Activated gamma-delta T cell treated with Interleukin-2 at 50 U/mL for 16 hours (primary cell): ENCODE results near the gene TNS1.
A peak's percentile ranks its signal among the peaks of the same experiment; 100 is the strongest.
"Not testable (repeated sequence)": the region's sequence is repeated elsewhere in the genome, so short reads cannot be mapped to it uniquely, and the experiment has no call there.

ENCODE experiments used
- DNase-seq: peaks from one replicate; pipeline ENCODE4 v3.0.0-alpha.2; 2020

TNS1 gene

GRCh38 chr2:218002845-218003180 lies at the start of gene TNS1:
TNS1 (minus strand) TSS chr2:218002995; CDS start chr2:218002872, 123 bp downstream.
- no peak for DNase-seq

- DNase-seq: no peak
Observed at GRCh38 chr2:218051903-218052302, 49.1 kb upstream of the TNS1 start.

- DNase-seq: no peak
Observed at GRCh38 chr2:218047536-218048225, 44.9 kb upstream of the TNS1 start.

DNA sequence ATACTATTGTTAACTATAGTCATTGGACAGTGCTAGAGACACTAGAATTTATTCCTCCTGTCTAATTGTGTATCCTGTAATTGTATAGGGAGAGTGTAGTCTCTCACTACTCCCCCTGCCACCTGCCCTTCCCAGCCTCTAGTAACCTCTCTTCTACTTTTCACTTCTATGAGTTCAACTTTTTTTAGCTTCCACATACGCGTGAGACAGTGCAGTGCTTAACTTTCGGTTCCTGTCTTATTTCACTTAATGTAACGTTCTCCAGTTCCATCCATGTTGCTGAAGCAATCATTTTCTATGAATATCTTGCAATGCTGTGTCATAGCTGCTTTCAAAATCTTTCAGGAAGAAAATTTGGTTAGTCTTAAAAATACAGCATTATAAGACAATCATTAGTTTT lies 43.4 kb upstream of the TNS1 start:
- DNase-seq: no peak

DNA sequence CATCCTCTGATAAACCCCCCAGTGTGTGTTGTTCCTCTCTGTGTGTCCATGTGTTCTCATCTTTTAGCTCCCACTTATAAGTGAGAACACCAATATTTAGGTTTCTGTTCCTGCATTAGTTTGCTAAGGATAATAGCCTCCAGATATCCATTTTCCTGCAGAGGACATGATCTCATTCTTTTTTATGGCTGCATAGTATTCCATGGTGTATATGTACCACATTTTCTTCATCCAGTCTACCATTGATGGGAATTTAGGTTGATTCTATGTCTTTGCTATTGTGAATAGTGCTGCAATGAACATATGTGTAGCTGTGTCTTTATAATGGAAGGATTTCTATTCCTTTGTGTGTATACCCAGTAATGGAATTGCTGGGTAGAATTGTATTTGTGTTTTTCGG lies 41.8 kb upstream of the TNS1 start:
- not testable (repeated sequence) for DNase-seq

- no peak for DNase-seq
Observed at GRCh38 chr2:218043701-218044109, 40.9 kb upstream of the TNS1 start.

DNA sequence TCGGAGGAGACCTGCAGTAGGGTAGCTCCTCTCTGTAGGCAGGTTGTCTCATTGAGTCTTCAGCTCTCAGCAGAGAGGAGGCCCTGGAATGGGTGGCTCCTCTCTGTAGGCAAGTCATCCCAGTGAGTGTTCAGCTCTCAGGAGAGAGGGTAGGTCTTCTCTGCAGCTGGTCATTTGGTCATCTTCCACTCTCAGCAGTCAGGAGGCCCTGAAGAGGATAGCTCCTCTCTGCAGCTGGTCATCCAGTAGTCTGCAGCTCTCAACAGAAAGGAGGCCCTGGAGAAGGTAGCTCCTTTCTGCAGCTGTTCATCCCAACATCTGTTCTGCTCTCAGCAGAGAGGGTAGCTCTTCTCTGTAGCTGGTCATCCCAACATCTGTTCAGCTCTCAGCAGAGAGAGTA lies 40.3 kb upstream of the TNS1 start:
- no peak for DNase-seq

DNA sequence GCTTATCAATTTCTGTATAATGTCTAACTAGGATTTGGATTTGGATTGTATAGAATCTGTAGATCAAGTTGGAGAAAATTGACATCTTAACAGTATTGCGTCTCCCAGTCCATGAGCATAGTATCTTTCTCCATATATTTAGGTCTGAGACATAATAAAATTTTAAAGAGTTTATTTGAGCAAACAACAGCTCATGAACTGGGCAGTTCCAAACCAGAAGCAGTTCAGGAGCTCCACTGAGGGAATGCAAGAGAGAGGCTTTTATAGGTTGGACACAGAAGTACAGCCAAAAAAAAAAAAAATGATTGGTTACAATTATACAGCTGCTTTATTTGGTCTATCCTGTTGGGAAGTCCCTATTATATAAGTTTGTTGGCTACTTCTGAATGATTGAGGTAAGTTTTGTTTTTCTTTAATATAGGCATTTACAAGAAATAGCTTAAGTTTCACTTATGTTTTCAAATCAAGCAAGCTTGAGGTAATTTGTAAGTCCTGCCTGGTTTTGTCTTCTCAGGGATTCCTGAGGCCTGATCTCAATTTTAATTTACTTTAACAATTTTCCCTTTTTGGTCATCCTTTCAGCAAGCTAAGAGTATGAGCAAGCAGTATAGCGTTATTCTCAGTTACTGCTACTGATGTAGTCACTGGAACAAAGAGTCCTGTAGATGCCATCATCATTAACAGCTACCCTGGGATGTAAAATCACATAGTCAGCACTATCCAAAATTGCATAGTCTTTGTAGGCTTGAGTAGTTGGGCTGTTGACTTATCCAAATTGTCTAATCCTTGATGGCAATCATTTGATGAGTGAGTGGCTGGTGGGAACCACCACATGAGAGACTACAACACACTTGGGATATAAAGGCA lies 38.7 kb upstream of the TNS1 start:
- no peak for DNase-seq

DNA sequence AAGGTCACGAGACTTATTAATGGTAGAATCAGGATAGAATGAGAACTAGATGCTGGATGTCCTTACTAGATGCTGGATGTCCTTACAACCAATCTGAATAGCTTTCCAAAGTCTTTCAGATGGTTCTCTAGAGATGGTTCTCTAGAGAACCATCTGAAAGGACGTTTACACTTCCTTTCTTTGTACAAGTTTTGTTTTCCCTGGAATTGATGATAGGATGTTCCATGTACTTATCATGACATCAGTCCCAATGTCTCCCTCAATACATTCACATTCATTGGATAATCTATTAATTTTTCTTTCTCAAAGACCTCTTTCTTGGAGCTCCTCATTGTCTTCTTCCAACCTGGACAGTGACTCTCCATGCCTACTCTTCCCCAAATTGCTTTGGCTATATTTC lies 38.1 kb upstream of the TNS1 start:
- no peak for DNase-seq

- DNase-seq: no peak
Observed at GRCh38 chr2:218039171-218039570, 36.4 kb upstream of the TNS1 start.

GRCh38 chr2:218036371-218036770 lies 33.6 kb upstream of the TNS1 start:
- DNase-seq: no peak

- DNase-seq: no peak
Observed at GRCh38 chr2:218035463-218036100, 32.8 kb upstream of the TNS1 start.

DNA sequence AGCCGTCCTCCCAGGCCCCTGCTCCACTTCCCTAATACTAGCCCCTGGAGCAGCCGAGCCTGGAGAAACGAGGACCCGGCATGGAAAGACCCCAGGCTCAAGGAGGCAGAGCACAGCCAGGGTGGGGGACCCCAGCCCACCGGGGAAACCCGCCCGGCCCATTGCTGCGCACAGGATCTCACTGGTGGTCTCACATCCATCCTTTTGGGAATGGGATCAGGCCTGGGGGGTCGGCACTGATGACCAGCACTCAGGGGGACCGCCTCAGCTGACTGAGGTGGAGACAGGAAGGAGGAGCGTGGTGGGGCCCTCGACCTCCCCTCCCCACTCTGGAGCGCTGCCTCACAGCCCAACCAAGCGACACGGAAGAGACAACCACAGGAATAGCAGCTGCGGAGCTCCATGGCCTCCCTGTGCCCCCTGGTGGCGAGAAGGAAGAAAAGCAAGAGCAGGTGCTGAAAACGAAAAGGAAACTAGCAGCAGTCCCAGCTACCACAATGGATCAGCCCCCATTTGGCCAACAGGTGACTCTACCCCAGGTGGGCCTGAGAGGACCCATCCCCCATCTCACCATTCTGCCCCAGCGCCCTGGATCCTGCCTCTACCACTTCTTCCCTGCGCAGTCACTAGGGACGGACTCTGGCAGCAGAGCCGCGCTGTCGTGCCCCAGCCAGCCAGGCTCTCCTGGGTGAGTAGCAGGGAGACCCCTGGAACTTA lies 31.9 kb upstream of the TNS1 start:
- DNase-seq: peak; percentile 54

DNA sequence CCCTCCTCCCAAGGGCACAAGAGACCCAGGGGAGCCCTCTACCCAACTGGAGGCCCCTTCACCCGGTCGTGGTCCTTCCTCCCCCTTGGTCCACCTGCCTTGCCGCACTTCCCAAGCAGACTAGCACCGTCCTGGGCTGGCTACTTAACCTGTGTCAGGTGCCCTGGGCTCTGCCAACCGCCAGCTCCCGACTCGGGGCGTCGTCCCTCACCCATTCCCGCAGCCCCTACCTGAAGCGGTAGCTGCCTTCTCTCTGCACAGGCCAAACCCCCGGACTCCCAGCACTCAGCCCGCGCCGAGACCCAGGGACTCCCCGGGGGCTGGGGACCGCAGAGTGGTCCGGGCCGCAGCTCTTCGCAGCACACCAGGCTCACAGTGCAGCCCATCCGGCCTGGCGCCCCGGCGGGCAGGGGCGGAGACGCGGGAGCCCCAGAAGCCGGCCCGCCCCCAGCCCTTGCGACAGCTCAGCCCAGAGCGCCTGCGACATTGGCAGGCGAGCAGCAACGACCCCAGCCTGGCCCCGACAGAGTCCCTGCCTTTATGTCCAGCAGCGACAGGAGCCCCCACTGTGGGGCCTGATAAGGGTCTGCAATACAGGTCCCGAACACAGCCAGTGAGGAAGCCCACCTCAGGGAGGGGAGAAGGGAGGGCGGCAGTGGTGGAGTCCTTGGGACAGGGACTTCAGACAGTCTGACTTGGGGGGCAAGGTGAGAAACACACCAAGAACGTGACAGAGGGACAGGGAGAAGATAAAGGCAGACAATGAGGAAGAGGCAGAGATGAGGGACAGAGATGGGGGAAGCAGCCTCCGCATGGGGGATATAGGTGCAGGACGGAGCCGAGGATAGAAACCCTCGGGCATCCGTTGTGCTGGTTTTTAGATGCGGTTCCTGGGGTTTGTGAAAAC lies 31.0 kb upstream of the TNS1 start:
- DNase-seq: no peak

- no peak for DNase-seq
Observed at GRCh38 chr2:218033208-218033589, 30.4 kb upstream of the TNS1 start.

DNA sequence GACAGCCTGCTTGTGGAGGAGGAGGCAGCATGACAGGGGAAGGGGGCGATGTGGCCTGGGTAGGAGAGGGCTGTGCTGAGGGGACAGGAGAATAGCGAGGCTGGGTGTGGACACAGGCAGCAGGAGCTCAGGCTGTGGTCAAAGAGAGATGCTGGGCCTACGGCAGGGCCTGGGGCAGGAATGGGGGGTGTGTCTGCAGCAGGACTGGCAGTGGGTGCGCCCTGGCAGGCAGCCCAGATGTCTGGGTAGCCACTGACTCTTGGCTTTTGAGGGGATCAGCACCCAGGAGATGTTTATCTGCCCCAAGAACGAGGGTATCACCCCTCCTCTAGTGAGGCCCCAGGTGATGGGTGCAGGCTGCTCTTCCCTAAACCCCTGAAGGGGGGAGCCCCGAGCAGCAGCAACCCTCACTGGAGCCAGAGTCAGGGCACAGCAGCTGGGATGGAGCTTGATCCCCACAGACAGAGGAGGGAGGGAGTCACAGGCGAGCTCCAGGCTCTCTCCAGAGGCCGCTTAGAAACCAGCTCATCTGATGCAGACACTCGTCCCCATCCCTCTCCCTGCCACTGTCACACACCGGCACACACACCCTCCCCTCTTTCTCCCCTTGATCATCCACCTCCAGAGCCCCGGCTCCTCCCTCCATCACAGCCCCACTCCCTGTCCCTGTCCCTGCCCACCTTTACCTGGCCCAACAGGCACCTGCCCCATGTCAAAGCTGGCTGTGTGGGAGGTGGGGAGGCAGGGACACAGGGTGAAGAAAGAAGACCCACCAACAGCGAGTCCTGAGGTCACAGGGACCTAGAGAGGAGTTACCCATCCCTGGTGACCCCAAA lies 29.8 kb upstream of the TNS1 start:
- DNase-seq: no peak

- no peak for DNase-seq
Observed at GRCh38 chr2:218031771-218032257, 29.0 kb upstream of the TNS1 start.

DNA sequence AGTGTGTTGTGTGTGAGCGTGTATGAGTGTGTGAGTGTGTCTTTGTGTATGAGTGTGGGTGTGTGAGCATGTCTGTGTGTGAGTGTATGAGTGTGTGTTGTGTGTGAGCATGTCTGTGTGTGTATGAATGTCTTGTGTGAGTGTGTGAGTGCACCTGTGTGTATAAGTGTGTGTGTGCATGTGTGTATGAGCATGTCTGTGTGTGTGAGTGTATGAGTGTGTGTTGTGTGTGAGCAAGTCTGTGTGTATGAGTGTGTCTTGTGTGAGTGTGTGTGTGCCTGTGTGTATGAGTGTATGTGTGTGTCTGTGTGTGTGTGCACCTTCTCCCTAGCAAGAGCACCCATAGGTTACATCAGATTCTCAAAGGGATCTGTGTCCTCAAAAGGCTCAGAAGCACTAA lies 28.5 kb upstream of the TNS1 start:
- DNase-seq: no peak

- no peak for DNase-seq
Observed at GRCh38 chr2:218030409-218031195, 27.8 kb upstream of the TNS1 start.
